Suprapubic skin (tissue), 3 donors: Measurements from ENCODE around the gene CNTN1.

Experiments used
- CTCF ChIP-seq, 2 donors: fragments of 200-600 bp in 1 of 2; fragments of 450-650 bp in 1 of 2; sonication (generic) in 1 of 2; IDR thresholded peaks; one replicate each; pipeline ENCODE4 v1.5.1; 2016 to 2019; ENCODE audit warnings: antibody characterized with exemption in 2 of 2, mild to moderate bottlenecking in 1 of 2, moderate library complexity in 1 of 2
- EP300 ChIP-seq: sonication (generic); formaldehyde crosslinking; IDR thresholded peaks from one replicate; pipeline ENCODE4 v1.6.1; 2017; ENCODE audit warnings: antibody characterized with exemption
- POLR2A ChIP-seq, 2 donors: fragments of 450-650 bp; IDR thresholded peaks; one replicate each; pipeline ENCODE4 v1.6.1; 2017; ENCODE audit warnings: antibody characterized with exemption in 2 of 2, mild to moderate bottlenecking in 2 of 2, moderate library complexity in 2 of 2

- no peak for TF ChIP-seq CTCF (IDR thresholded peaks at IDR 0.05)
- no peak for TF ChIP-seq EP300
- no peak for TF ChIP-seq POLR2A (IDR thresholded peaks at IDR 0.05)
These were observed 372.2 kb downstream of the CNTN1 start for GRCh38 chr12:41064411-41064810.
